AG04450 (cell line): ENCODE results near the gene SLC2A1. TPM values are rescaled to one million over a fixed set of nuclear protein-coding genes. Genes with fewer than 3 reads are reported as not detected.

Experiments used
- CTCF ChIA-PET: fragments of 300-600, 350-600 bp; formaldehyde crosslinking; extraction: SDS; loops from one replicate; lab custom pipeline; 2022; ENCODE audit warnings: antibody characterized with exemption, inconsistent platforms; lab: Charles Lee
- POLR2A ChIA-PET: fragments of 350-600 bp; formaldehyde crosslinking; extraction: SDS; loops from one replicate; lab custom pipeline; 2021; ENCODE audit warnings: antibody characterized with exemption, inconsistent platforms; lab: Yijun Ruan, JAX
- DNase-seq: peaks from one replicate; pipeline ENCODE4 v3.0.0-alpha.2; 2011; ENCODE audit warnings: low read depth, low spot score
- H3K27ac ChIP-seq: one replicate; pipeline ENCODE4 v1.5.1; 2012; ENCODE audit warnings: low read depth, low read length, control low read depth
- H3K27me3 ChIP-seq: one replicate; pipeline ENCODE4 v1.6.0; 2012; ENCODE audit warnings: low read length; ENCODE audit not compliant: control insufficient read depth, insufficient read depth
- H3K4me3 ChIP-seq: 2 replicates; pipeline ENCODE4 v1.5.1; 2011; ENCODE audit warnings: mild to moderate bottlenecking, low read depth, low read length, control low read depth
- H3K9me3 ChIP-seq: 2 replicates; pipeline ENCODE4 v1.5.1; 2012; ENCODE audit warnings: low read length; ENCODE audit not compliant: control insufficient read depth, insufficient read depth
- CTCF ChIP-seq: IDR thresholded peaks from 2 replicates; pipeline ENCODE4 v1.5.1; 2011; ENCODE audit warnings: low read depth, low read length, control low read depth, inconsistent platforms
- polyA plus RNA-seq: library from polyadenylated mRNA; depleted of rRNA; stranded (reverse); fragments of >200 nt; gene quantifications from 2 replicates; pipeline ENCODE4 v1.2.3, GENCODE V29; 2011

SLC2A1 gene
- polyA plus RNA-seq, 1 experiment = 114 TPM

DNA sequence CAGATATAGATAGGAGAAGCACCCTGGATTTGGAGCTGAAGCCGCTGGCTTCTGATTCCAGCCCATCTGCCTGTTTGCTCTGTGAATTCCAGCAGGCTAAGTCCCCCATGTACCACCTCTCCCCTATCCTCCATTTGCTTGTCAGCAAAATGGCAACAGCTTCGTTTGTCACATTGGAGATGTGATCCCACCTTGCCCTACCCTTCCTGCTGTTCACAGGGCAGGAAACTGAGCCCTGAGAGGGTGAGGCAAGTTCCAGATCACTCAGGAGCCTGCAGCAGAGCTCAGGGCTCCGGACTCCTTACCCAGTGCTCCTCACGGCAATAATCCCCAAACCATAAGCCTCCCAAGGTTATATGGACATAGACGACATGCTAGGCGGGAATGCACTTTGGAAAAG, 14.9 kb downstream of the SLC2A1 start:
- POLR2A ChIA-PET = interaction anchor here (1.0 kb wide), 1 partner anchor 18 kb away, joined by 3 read pairs; no protein-coding TSS in a partner anchor
- Histone ChIP-seq H3K27ac (peak overlapping the region; percentile 52), H3K9me3 (no peaks in the 10 kb centered on the region), H3K4me3 (no peak overlapping the region), H3K27me3 (no peaks in the 10 kb centered on the region)
- CTCF ChIA-PET = no interaction called here
- no peak for TF ChIP-seq CTCF
- no peak for DNase-seq

DNA sequence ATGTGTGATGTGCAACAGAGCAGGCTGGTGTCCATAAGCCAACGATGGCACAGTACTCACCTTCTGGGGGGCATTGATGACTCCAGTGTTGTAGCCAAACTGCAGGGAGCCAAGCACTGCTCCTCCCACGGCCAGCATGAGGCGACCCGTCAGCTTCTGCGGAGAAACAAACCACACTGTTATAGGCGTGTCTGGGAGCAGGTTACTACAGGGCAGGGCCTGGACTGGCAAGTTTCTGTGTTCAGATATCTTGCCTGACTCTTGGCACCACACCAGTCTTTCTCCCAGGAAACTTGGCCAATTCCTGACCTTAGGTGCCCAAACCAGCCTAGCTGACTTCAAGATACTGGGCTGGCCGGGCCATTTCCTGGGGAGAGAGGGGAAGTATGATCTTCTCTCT, 15.5 kb downstream of the SLC2A1 start:
- no peak overlapping the region for H3K4me3 ChIP-seq
- H3K9me3 ChIP-seq = no peaks in the 10 kb centered on the region
- CTCF ChIA-PET = interaction anchor here (2.0 kb wide), 1 partner anchor 130 kb away, joined by 8 read pairs; no protein-coding TSS in a partner anchor
- TF ChIP-seq CTCF = no peak
- DNase-seq = no peak
- no peaks in the 10 kb centered on the region for H3K27me3 ChIP-seq
- POLR2A ChIA-PET = interaction anchor here (0.9 kb wide), 1 partner anchor 10 kb away, joined by 3 read pairs; no protein-coding TSS in a partner anchor
- H3K27ac ChIP-seq = peak overlapping the region; percentile 52

GRCh38 chr1:42942444-42942843, 16.2 kb downstream of the SLC2A1 start:
- Histone ChIP-seq H3K27me3 (no peaks in the 10 kb centered on the region), H3K4me3 (no peak overlapping the region), H3K27ac (peak overlapping the region; percentile 95), H3K9me3 (no peaks in the 10 kb centered on the region)
- no peak for TF ChIP-seq CTCF
- no peak for DNase-seq
- POLR2A ChIA-PET = interaction anchor here (0.9 kb wide), 1 partner anchor 10 kb away, joined by 3 read pairs; no protein-coding TSS in a partner anchor
- CTCF ChIA-PET = interaction anchor here (2.0 kb wide), 1 partner anchor 131 kb away, joined by 8 read pairs; no protein-coding TSS in a partner anchor

DNA sequence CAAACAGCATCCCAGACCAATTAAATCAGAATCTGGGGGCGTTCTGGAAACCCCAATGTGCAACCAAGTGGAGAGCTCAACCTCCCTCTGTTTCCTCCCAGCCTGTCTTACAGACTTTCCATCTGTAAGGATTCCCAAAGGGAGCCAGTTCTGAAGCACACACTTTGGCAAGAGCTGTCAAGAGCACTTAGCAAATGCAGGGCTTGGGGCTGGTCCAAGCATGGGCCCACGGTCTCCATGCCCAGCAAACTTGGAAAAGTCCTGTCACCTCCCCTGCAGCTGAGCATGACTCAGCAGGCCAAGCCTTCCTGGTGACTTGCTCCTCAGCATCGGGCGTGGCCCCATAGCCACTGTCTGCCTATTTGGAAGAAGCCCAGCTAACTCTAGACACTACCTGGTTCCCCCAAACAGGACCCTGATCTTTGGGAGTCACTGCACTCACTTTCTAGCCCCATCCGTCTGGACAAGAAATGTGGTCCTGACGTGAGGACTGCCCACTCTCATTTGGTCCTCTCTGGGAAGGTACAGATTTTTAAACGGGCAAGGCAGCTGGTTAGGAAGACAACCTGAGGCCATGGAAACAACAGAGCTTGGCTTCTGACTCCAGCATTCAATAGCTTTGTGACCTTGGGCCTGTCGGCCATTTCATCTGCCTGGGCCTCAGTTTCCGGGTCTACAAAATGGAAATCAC, 16.9 kb downstream of the SLC2A1 start:
- TF ChIP-seq CTCF = no peak
- ChIA-PET CTCF (interaction anchor here (0.9 to 2.0 kb wide), 2 partner anchors 9 to 132 kb away, joined by 3 to 8 read pairs; no protein-coding TSS in a partner anchor), POLR2A (interaction anchor here (0.6 to 1.3 kb wide), 5 partner anchors 7 to 259 kb away, joined by 3 to 5 read pairs (median 4); no protein-coding TSS in a partner anchor)
- no peaks in the 10 kb centered on the region for H3K27me3 ChIP-seq
- no peak for DNase-seq
- H3K4me3 ChIP-seq = no peak overlapping the region
- no peaks in the 10 kb centered on the region for H3K9me3 ChIP-seq
- peak overlapping the region; percentile 95 for H3K27ac ChIP-seq
